Astrocyte of the cerebellum (primary cell): Measurements from ENCODE around the gene TRIOBP.

Source experiments
- DNase-seq: peaks from one replicate; pipeline ENCODE4 v3.0.0-alpha.2; 2011; ENCODE audit warnings: low read depth
- H3K4me3 ChIP-seq: 2 replicates; pipeline ENCODE4 v1.5.1; 2011; ENCODE audit warnings: mild to moderate bottlenecking, low read depth, low read length, moderate library complexity
- in situ Hi-C: cut with HindIII; loops from 2 replicates; pipeline ENCODE4 v1.10.0; 2017; ENCODE audit warnings: low sequenced_read_pairs
- TF ChIP-seq, protein P1 (sequence below): IDR thresholded peaks from 2 replicates; pipeline ENCODE4 v1.5.1; 2012; ENCODE audit warnings: low read length, low read depth, moderate library complexity, mild to moderate bottlenecking; ENCODE audit errors: missing control alignments

The TRIOBP gene

DNA sequence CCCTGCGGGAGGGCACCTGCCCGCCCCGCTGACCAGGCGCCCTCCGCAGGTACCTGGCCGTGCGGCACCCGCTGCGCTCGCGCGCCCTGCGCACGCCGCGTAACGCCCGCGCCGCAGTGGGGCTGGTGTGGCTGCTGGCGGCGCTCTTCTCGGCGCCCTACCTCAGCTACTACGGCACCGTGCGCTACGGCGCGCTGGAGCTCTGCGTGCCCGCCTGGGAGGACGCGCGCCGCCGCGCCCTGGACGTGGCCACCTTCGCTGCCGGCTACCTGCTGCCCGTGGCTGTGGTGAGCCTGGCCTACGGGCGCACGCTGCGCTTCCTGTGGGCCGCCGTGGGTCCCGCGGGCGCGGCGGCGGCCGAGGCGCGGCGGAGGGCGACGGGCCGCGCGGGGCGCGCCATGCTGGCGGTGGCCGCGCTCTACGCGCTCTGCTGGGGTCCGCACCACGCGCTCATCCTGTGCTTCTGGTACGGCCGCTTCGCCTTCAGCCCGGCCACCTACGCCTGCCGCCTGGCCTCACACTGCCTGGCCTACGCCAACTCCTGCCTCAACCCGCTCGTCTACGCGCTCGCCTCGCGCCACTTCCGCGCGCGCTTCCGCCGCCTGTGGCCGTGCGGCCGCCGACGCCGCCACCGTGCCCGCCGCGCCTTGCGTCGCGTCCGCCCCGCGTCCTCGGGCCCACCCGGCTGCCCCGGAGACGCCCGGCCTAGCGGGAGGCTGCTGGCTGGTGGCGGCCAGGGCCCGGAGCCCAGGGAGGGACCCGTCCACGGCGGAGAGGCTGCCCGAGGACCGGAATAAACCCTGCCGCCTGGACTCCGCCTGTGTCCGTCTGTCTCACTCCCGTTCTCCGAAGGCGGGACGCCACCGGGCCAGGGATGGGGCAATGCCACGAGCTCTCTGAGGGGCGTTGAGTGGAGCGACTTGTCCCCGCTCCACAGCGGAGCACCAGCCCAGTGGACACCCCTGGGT, 128.1 kb downstream of the TRIOBP start:
- DNase-seq, result no peak
- peak overlapping the region; percentile 18 for H3K4me3 ChIP-seq
- in situ Hi-C loops, result no loop called here
- TF ChIP-seq, protein P1, sequence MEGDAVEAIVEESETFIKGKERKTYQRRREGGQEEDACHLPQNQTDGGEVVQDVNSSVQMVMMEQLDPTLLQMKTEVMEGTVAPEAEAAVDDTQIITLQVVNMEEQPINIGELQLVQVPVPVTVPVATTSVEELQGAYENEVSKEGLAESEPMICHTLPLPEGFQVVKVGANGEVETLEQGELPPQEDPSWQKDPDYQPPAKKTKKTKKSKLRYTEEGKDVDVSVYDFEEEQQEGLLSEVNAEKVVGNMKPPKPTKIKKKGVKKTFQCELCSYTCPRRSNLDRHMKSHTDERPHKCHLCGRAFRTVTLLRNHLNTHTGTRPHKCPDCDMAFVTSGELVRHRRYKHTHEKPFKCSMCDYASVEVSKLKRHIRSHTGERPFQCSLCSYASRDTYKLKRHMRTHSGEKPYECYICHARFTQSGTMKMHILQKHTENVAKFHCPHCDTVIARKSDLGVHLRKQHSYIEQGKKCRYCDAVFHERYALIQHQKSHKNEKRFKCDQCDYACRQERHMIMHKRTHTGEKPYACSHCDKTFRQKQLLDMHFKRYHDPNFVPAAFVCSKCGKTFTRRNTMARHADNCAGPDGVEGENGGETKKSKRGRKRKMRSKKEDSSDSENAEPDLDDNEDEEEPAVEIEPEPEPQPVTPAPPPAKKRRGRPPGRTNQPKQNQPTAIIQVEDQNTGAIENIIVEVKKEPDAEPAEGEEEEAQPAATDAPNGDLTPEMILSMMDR, result no peak
